HepG2 (cell line): ENCODE measurements around the gene ARHGAP12. TPM values are rescaled to one million over a fixed set of nuclear protein-coding genes. Genes with fewer than 3 reads are reported as not detected.

Experiments
- DBP ChIP-seq: sonication (generic); formaldehyde crosslinking; IDR thresholded peaks from 2 replicates; pipeline ENCODE4 v1.4.0; 2020; ENCODE audit warnings: missing genetic modification reagents; ENCODE audit errors: not compliant biosample characterization
- DPF2 ChIP-seq: sonication (generic); formaldehyde crosslinking; IDR thresholded peaks from 2 replicates; pipeline ENCODE4 v1.4.0; 2020; ENCODE audit warnings: mild to moderate bottlenecking, low read depth, missing genetic modification reagents, borderline replicate concordance
- EP300 ChIP-seq, 3 experiments: sonication (generic) in 1 of 3; formaldehyde crosslinking in 1 of 3; IDR thresholded peaks; 2 replicates each; pipeline versions ENCODE4 v1.5.1 to v1.6.1; 2011 to 2020; ENCODE audit warnings: low read depth in 2 of 3, low read length in 2 of 3, borderline replicate concordance in 1 of 3, improper control_type of control experiment in 1 of 3, mild to moderate bottlenecking in 1 of 3, missing genetic modification reagents in 1 of 3, moderate library complexity in 1 of 3
- FOXK1 ChIP-seq: sonication (generic); formaldehyde crosslinking; IDR thresholded peaks from 2 replicates; pipeline ENCODE4 v1.4.0; 2020; ENCODE audit warnings: low read depth, missing genetic modification reagents, borderline replicate concordance
- MAFK ChIP-seq, 2 experiments: IDR thresholded peaks in 1 of 2; conservative IDR thresholded peaks in 1 of 2; 2 replicates each; pipeline ENCODE4 v1.6.1; 2011; ENCODE audit warnings: improper control_type of control experiment in 2 of 2, low read length in 2 of 2
- MTF1 ChIP-seq: sonication (generic); formaldehyde crosslinking; IDR thresholded peaks from 2 replicates; pipeline ENCODE4 v1.5.0; 2020; ENCODE audit warnings: missing genetic modification reagents
- NFIB ChIP-seq: sonication (generic); formaldehyde crosslinking; IDR thresholded peaks from 2 replicates; pipeline ENCODE4 v1.9.0; 2021; ENCODE audit warnings: missing genetic modification reagents, mild to moderate bottlenecking, borderline replicate concordance
- SMARCE1 ChIP-seq: fragments of 450-650 bp; IDR thresholded peaks from 2 replicates; pipeline ENCODE4 v1.6.1; 2017; ENCODE audit warnings: borderline replicate concordance
- TEF ChIP-seq: sonication (generic); formaldehyde crosslinking; IDR thresholded peaks from 2 replicates; pipeline ENCODE4 v1.5.0; 2020; ENCODE audit warnings: missing genetic modification reagents
- ZNF775 ChIP-seq: sonication (generic); formaldehyde crosslinking; IDR thresholded peaks from 2 replicates; pipeline ENCODE4 v1.4.0; 2020; ENCODE audit warnings: missing genetic modification reagents, mild to moderate bottlenecking, moderate library complexity, borderline replicate concordance
- polyA plus RNA-seq, 8 experiments: library from polyadenylated mRNA; depleted of rRNA in 3 of 8; stranded (reverse) in 7 of 8; unstranded in 1 of 8; fragments of >200 nt; fragmentation: Illumina TruSeq in 4 of 8; extraction: Trizol in 4 of 8; gene quantifications; 2 replicates each; pipeline versions ENCODE4 v1.2.1 to v1.2.3, GENCODE V29; 2011 to 2016; ENCODE audit warnings: low read depth in 4 of 8, missing spikeins in 1 of 8, mixed read lengths in 1 of 8; ENCODE audit not compliant: insufficient read depth in 1 of 8
- total RNA-seq, 5 experiments: library from RNA; depleted of rRNA; stranded (reverse); fragments of >200 nt; fragmentation: Illumina TruSeq; extraction: Trizol; gene quantifications; 2 replicates each; pipeline ENCODE4 v1.2.3, GENCODE V29; 2016; ENCODE audit warnings: low read depth in 1 of 5
- TF ChIP-seq, protein P1 (sequence below), 2 experiments: sonication (generic) in 1 of 2; formaldehyde crosslinking in 1 of 2; IDR thresholded peaks; 2 replicates each; pipeline versions ENCODE4 v1.6.1 to v1.9.0; 2014 to 2022; ENCODE audit warnings: antibody characterized with exemption in 1 of 2, borderline replicate concordance in 1 of 2, inconsistent platforms in 1 of 2, low read depth in 1 of 2, missing genetic modification reagents in 1 of 2
- TF ChIP-seq, protein P2 (sequence below): sonication (generic); formaldehyde crosslinking; IDR thresholded peaks from 2 replicates; pipeline ENCODE4 v1.4.0; 2020; ENCODE audit warnings: missing genetic modification reagents

Gene ARHGAP12
- total and polyA plus RNA-seq, 2 of the 13 experiments (the other 11 are each of a cell fraction or from before 2014, with no cell fraction given): 25.0 to 54.6 TPM

GRCh38 chr10:31929261-31930022, 811 bp upstream of the ARHGAP12 start (continued):
- TF ChIP-seq, protein P1, sequence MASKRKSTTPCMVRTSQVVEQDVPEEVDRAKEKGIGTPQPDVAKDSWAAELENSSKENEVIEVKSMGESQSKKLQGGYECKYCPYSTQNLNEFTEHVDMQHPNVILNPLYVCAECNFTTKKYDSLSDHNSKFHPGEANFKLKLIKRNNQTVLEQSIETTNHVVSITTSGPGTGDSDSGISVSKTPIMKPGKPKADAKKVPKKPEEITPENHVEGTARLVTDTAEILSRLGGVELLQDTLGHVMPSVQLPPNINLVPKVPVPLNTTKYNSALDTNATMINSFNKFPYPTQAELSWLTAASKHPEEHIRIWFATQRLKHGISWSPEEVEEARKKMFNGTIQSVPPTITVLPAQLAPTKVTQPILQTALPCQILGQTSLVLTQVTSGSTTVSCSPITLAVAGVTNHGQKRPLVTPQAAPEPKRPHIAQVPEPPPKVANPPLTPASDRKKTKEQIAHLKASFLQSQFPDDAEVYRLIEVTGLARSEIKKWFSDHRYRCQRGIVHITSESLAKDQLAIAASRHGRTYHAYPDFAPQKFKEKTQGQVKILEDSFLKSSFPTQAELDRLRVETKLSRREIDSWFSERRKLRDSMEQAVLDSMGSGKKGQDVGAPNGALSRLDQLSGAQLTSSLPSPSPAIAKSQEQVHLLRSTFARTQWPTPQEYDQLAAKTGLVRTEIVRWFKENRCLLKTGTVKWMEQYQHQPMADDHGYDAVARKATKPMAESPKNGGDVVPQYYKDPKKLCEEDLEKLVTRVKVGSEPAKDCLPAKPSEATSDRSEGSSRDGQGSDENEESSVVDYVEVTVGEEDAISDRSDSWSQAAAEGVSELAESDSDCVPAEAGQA (IDR thresholded peaks at IDR 0.05; ENCODE audit: low read depth): no peak
- TF ChIP-seq, protein P1 (CRISPR knock-in tag; IDR thresholded peaks at IDR 0.05; ENCODE audit: borderline replicate concordance): no peak
- TF ChIP-seq DBP (CRISPR knock-in tag): no peak
- no peak; a peak in 1 of 4 replicates for TF ChIP-seq EP300 (IDR thresholded peaks at IDR 0.05; ENCODE audit: low read depth in 2 of 2, low read length in 2 of 2)
- 0 out of 2 replicates have a peak, but pooled peaks have one; percentile 35 for TF ChIP-seq EP300 (CRISPR knock-in tag; IDR thresholded peaks at IDR 0.05; ENCODE audit: borderline replicate concordance)
- TF ChIP-seq MTF1 (CRISPR knock-in tag): no peak
- TF ChIP-seq NFIB: no peak
- no peak for TF ChIP-seq SMARCE1
- no peak for TF ChIP-seq ZNF775 (CRISPR knock-in tag)
- TF ChIP-seq, protein P2, sequence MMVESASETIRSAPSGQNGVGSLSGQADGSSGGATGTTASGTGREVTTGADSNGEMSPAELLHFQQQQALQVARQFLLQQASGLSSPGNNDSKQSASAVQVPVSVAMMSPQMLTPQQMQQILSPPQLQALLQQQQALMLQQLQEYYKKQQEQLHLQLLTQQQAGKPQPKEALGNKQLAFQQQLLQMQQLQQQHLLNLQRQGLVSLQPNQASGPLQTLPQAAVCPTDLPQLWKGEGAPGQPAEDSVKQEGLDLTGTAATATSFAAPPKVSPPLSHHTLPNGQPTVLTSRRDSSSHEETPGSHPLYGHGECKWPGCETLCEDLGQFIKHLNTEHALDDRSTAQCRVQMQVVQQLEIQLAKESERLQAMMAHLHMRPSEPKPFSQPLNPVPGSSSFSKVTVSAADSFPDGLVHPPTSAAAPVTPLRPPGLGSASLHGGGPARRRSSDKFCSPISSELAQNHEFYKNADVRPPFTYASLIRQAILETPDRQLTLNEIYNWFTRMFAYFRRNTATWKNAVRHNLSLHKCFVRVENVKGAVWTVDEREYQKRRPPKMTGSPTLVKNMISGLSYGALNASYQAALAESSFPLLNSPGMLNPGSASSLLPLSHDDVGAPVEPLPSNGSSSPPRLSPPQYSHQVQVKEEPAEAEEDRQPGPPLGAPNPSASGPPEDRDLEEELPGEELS (CRISPR knock-in tag): no peak
- TF ChIP-seq DPF2: peak; percentile 24; the same call in 1 of the 2 replicates
- no peak for TF ChIP-seq FOXK1 (CRISPR knock-in tag)
- TF ChIP-seq TEF (CRISPR knock-in tag): no peak
- TF ChIP-seq MAFK (conservative IDR thresholded peaks at IDR 0.05 in 1 of 2, IDR thresholded peaks at IDR 0.05 in 1 of 2; ENCODE audit: low read length in 2 of 2): 0 out of 4 replicates have a peak, but pooled peaks of 1 of the 2 experiments have one; percentile 7
